ENCODE measurements around the gene GRID1. TPM values are rescaled to one million over a fixed set of nuclear protein-coding genes. Genes with fewer than 3 reads are reported as not detected.

The GRID1 gene
- polyA plus RNA-seq, 1 experiment: 0.49 TPM

DNA sequence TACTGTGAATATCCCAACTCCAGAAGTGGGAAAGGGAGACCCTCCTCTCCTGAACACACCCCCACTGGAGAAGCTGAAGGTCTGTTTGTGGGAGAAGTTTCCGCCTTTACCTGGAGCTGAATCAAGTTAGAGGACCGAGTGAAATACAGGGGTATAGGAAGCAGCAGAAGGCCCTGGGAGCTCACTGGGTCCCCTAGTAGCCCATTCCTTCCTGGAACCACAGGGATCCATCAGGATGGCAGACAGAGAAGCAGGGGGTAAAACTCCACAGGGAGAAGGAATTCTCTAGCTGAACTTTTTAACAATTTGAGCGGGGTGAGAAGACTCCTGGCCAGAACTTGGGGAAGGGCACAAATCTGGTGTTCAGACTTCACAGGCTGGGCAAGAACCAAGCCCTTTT is 275.8 kb downstream of the GRID1 start:
- POLR2A ChIA-PET: no interaction called here
- no peaks in the 10 kb centered on the region for H3K36me3 ChIP-seq (ENCODE audit: control insufficient read depth, insufficient read depth, low read length)
- no peaks in the 10 kb centered on the region for H3K27me3 ChIP-seq (ENCODE audit: control insufficient read depth, insufficient read depth, low read length)
- CTCF ChIA-PET: interaction anchor here (1.8 kb wide), 1 partner anchor 10 kb away, joined by 7 read pairs; no protein-coding TSS in a partner anchor
- H3K4me3 ChIP-seq (ENCODE audit: low read depth, low read length): no peak overlapping the region
- TF ChIP-seq, protein P1, sequence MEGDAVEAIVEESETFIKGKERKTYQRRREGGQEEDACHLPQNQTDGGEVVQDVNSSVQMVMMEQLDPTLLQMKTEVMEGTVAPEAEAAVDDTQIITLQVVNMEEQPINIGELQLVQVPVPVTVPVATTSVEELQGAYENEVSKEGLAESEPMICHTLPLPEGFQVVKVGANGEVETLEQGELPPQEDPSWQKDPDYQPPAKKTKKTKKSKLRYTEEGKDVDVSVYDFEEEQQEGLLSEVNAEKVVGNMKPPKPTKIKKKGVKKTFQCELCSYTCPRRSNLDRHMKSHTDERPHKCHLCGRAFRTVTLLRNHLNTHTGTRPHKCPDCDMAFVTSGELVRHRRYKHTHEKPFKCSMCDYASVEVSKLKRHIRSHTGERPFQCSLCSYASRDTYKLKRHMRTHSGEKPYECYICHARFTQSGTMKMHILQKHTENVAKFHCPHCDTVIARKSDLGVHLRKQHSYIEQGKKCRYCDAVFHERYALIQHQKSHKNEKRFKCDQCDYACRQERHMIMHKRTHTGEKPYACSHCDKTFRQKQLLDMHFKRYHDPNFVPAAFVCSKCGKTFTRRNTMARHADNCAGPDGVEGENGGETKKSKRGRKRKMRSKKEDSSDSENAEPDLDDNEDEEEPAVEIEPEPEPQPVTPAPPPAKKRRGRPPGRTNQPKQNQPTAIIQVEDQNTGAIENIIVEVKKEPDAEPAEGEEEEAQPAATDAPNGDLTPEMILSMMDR (IDR thresholded peaks at IDR 0.05; ENCODE audit: insufficient read depth, low read depth, low read length): no peak
- DNase-seq (ENCODE audit: low read depth): no peak

DNA sequence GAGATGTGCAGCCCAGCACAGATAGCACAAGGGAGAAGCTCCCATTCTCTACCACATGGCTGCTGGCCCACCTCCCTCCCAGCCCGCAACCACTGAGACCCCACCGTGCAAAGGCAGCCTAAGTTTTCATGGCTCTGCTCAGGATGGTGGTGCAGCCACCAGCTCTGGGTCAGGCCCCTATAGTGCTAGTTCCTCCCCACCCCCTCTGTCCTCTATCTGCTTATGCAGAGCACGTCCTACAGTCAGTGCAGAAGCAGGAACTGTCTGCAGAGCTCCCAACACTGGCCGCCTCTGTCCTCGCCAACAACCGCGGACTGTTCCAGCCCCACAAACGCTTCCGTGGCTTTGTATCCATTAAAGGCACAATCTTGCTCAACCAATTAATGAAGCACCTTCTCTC is 278.9 kb downstream of the GRID1 start:
- CTCF ChIA-PET: no interaction called here

DNA sequence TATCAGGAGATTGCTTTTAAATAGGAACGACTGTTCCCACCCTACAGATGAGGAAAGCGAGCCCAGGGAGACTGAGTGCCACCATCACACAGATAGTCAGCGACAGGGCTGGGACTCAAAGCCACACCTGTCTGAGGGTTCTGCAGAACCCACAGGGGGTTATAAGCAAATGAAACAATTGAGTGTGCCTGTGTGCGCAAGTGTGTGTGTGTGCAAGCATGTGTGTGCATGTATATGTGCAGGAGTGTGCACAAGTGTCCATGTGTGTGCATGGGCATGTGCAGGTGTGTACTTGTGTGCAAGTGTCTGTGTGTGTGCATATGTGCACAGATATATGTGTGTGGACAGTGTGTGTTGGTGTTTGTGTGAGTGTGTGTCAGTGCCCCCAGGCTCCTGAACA is 280.2 kb downstream of the GRID1 start:
- TF ChIP-seq, protein P1 (IDR thresholded peaks at IDR 0.05; ENCODE audit: insufficient read depth, low read depth, low read length): no peak
- ChIA-PET POLR2A (no interaction called here), CTCF (no interaction called here)

More for the DNA sequence above, 278.9 kb downstream of the GRID1 start:
- no peak for DNase-seq (ENCODE audit: low read depth)
- Histone ChIP-seq H3K27me3 (ENCODE audit: control insufficient read depth, insufficient read depth, low read length) (no peaks in the 10 kb centered on the region), H3K4me3 (ENCODE audit: low read depth, low read length) (no peak overlapping the region), H3K36me3 (ENCODE audit: control insufficient read depth, insufficient read depth, low read length) (no peaks in the 10 kb centered on the region)
- POLR2A ChIA-PET: no interaction called here
- TF ChIP-seq, protein P1 (IDR thresholded peaks at IDR 0.05; ENCODE audit: insufficient read depth, low read depth, low read length): no peak

DNA sequence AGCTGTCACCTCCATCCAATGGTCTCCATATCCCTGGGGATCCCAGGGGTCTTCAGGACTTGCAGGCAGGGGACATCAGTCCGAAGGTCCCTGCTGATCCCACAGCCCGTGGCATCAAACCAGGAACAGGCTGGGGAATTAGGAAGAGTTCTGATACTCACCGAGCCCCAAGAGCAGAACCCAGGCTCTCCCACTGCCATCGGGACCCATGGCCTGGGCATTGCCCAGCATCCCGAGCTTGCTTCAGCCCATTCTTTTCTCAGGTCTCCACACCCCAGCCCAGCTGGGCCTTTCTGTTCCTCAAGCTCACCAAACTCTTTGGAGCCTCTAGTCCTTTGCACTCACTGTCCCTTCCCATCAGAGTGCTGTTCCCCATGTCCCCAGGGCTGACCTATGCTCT is 280.9 kb downstream of the GRID1 start:
- Histone ChIP-seq H3K27me3 (ENCODE audit: control insufficient read depth, insufficient read depth, low read length) (no peaks in the 10 kb centered on the region), H3K4me3 (ENCODE audit: low read depth, low read length) (no peak overlapping the region), H3K36me3 (ENCODE audit: control insufficient read depth, insufficient read depth, low read length) (no peaks in the 10 kb centered on the region)
- TF ChIP-seq, protein P1 (IDR thresholded peaks at IDR 0.05; ENCODE audit: insufficient read depth, low read depth, low read length): no peak
- no peak for DNase-seq (ENCODE audit: low read depth)
- CTCF ChIA-PET: no interaction called here
- POLR2A ChIA-PET: no interaction called here

More for the DNA sequence above, 280.2 kb downstream of the GRID1 start:
- DNase-seq (ENCODE audit: low read depth): no peak
- H3K36me3 ChIP-seq (ENCODE audit: control insufficient read depth, insufficient read depth, low read length): no peaks in the 10 kb centered on the region
- H3K27me3 ChIP-seq (ENCODE audit: control insufficient read depth, insufficient read depth, low read length): no peaks in the 10 kb centered on the region
- no peak overlapping the region for H3K4me3 ChIP-seq (ENCODE audit: low read depth, low read length)

DNA sequence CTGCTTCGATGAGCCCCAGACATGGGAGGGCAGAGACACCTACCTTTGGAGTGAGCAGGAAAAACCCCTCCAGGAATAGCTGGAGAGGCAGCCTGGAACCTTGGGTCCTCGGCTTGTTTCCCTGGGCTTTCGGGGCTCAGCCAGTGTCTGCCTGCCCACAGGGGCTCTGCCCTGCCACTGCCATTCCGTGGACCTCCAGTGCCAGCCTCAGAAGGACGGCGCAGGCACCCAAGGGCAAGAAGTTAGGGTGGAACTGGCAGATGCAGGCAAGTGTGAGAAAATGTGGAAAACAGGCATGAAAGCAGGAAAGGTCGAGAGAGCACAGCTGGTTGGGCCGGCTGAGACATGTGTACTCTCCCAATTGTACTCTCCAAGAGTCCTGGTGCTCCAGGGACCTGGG is 281.5 kb downstream of the GRID1 start:
- CTCF ChIA-PET: no interaction called here
- H3K27me3 ChIP-seq (ENCODE audit: control insufficient read depth, insufficient read depth, low read length): no peaks in the 10 kb centered on the region
- no peaks in the 10 kb centered on the region for H3K36me3 ChIP-seq (ENCODE audit: control insufficient read depth, insufficient read depth, low read length)
- no peak overlapping the region for H3K4me3 ChIP-seq (ENCODE audit: low read depth, low read length)
- POLR2A ChIA-PET: no interaction called here
- no peak for DNase-seq (ENCODE audit: low read depth)
- TF ChIP-seq, protein P1 (IDR thresholded peaks at IDR 0.05; ENCODE audit: insufficient read depth, low read depth, low read length): no peak
